T-helper 2 cell treated with Interferon-gamma antibody and Interleukin-4, amounts not matched to agents 5 μg/mL and 100 μg/mL, for 36 hours (primary cell): ENCODE measurements around the gene CUEDC1.

ENCODE experiments used
- DNase-seq: peaks from one replicate; pipeline ENCODE4 v3.0.0; 2021; ENCODE audit warnings: low spot score
- H3K27ac Mint-ChIP-seq: one replicate; pipeline ENCODE4 v1.8.0; 2021; ENCODE audit warnings: mild to moderate bottlenecking, mixed read lengths
- H3K27me3 Mint-ChIP-seq: one replicate; pipeline ENCODE4 v1.8.0; 2021; ENCODE audit warnings: low read depth, mixed read lengths
- H3K36me3 Mint-ChIP-seq: one replicate; pipeline ENCODE4 v1.8.0; 2021; ENCODE audit warnings: low read depth, mixed read lengths
- H3K4me1 Mint-ChIP-seq: one replicate; pipeline ENCODE4 v1.8.0; 2021; ENCODE audit warnings: low read depth, mixed read lengths
- H3K4me3 Mint-ChIP-seq: one replicate; pipeline ENCODE4 v1.8.0; 2022; ENCODE audit warnings: mild to moderate bottlenecking, moderate library complexity, mixed read lengths
- H3K9me3 Mint-ChIP-seq: one replicate; pipeline ENCODE4 v1.8.0; 2021; ENCODE audit warnings: mixed read lengths

The CUEDC1 gene

DNA sequence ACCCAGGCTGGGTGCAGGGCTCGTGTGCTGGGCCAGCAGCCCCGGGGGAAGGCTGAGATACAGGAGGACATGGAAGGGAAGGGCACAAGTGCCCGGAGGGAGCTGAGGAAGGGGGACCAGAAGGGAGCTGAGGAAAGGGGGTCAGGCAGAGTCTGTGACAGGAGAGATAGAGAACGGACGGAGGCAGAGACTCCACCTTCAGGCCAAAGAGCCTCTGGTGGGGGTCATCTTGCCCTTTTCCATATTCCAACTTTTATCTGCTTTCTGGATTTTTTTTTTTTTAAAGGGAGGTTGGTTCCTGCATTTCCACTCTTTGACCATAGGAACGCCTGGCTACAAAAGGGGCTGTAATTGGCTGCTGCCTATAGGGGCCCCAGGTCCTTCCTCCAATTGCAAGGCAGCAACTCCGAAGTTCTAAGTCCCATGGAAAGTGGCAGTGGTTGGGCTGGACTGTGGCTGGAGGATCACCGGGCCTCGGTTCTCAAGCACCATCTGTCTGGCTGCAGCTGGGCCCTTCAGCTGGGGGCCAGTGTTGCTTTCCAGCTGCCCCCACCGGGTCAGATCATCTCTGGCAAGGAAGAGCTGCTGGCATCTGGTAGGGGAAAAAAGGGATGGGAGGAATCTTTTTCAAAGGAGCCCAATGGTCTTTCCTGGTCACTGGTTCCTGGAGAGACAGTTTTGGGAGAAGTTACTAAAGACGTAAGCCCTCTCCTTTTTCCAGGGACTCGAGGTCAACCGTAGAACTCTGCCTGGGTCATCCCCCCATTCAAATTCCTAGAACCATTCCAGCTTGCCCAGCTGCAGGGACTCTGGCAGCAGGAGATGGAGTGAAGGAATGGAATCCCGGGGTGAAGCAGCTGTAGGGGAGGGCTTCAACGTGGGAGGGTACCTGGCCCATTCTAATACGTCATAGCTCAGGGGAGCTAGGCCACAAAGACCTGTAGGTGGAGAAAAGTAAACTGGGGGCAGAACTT is 92.2 kb downstream of the CUEDC1 start:
- DNase-seq = no peak
- no peaks in the 10 kb centered on the region for H3K36me3 Mint-ChIP-seq
- H3K27me3 Mint-ChIP-seq = peaks cover 39% of the 10 kb centered on the region
- no peaks in the 10 kb centered on the region for H3K9me3 Mint-ChIP-seq
- peaks cover 11% of the 10 kb centered on the region for H3K4me1 Mint-ChIP-seq
- no peak overlapping the region for H3K27ac Mint-ChIP-seq
- no peak overlapping the region for H3K4me3 Mint-ChIP-seq

DNA sequence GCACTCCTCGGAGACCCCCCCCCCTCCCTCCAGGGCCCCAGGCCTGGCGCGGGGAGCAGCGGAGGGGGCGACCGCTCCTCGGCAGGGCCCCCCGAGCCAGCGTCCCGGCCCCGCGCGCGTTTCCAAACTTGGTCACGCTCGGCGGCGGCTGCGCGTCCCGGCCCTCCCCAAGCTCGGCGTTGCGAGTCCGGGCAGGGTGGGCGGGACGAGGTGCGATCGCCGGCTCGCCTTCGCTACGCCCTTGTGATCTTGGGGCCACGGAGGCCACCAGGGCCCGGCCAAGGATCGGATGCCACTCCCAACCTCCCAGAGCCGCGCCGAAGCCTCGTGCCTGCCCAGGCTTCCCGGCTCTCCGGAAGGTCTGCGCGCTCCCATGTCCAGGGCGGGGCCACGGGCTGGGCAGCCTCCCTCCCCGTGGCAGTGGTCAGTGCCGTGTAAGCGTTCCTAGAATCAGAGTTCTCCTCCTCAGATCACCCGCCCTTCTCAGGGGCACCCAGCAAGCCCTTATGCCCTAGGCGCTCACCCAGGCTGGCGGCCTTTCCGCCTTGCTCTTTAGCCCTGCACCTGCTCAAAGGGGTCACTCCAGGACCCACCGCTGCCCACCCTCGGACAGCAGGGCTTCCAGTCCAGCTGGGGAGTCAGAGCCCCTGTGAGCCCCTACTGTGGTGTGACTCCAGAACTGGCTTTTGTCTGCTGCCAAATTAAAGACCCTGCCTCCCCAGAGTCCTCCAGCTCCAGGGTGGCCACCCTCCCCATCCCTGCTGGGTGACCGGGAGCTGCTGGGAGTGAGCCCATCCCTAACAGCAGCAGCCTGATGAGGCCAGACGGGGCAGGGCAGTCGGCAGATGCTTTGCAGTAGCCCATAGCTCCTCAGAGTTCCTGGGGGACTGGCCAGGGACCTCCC is 93.2 kb downstream of the CUEDC1 start:
- H3K27ac Mint-ChIP-seq = no peak overlapping the region

DNA sequence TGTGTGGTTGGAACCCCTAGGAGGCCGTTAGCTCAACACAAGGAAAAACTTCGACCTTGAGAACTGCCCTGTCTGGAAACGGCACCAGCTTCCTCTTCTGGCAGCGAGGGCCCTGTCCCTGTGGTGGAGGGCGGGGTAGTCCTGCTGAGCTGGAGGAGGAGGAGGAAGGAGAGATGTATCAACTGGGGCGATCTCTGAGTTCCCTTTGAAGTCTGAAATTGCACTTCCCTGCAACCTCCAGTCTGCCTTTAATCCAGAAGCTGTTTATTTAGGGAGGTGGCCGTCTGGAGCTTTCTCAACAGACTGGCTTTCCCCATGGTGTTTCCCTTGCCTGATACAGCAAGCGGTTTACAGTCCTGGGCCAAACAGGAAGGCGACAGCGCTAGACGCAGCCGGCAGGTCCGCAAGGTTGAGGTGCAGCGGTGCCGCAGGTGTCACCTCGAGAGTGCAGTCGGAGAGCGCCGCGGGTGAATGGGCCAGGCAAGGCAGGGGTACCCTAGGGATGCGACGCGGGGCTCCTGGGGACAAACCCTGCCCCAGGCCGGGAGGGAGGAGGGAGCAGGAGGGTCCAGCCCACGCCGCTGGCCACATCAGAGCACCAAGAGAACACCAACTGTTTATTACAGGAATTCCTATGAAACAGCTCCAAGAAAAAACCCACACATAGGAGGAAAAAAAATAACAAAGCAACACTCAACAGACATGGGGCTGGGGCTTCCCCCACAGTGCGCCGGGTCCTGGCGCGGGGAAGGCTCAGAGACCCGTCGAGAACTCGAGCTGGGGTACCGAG is 94.0 kb downstream of the CUEDC1 start:
- peaks cover 39% of the 10 kb centered on the region for H3K27me3 Mint-ChIP-seq
- DNase-seq = no peak
- H3K27ac Mint-ChIP-seq = no peak overlapping the region
- H3K4me3 Mint-ChIP-seq = peak overlapping the region; percentile 70
- H3K4me1 Mint-ChIP-seq = peaks cover 7% of the 10 kb centered on the region
- H3K36me3 Mint-ChIP-seq = no peaks in the 10 kb centered on the region
- H3K9me3 Mint-ChIP-seq = no peaks in the 10 kb centered on the region

More for the DNA sequence above, 93.2 kb downstream of the CUEDC1 start:
- Mint-ChIP-seq H3K4me3 (no peak overlapping the region), H3K9me3 (no peaks in the 10 kb centered on the region), H3K4me1 (peaks cover 7% of the 10 kb centered on the region), H3K36me3 (no peaks in the 10 kb centered on the region), H3K27me3 (peaks cover 39% of the 10 kb centered on the region)
- DNase-seq = no peak

DNA sequence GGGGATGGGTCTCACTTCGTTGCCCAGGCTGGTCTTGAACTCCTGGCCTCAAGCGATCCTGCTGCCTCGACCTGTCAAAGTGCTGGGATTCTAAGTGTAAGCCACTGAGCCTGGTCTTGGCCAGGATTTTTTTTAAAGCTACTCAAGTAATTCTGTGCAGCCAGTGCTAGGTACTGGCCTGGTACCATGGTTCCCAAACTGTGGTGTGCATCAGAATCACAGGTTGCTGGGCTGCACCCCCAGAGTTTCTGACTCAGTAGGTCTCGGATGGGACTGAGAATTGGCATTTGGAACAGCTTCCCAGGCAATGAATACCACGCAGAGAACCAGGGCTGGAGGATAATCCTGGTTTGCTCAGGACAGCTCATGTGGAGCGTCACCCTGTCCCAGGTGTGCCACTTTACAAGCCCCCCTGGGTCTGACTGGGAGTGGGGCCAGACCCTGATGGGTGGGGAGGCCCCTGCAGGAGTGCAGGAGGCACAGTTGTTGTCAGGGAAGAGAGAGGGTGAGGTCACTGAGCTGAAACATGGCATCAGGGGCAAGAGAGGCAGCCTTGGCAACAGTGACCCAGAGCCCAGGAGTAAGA is 94.7 kb downstream of the CUEDC1 start:
- Mint-ChIP-seq H3K36me3 (no peaks in the 10 kb centered on the region), H3K4me1 (peaks cover 7% of the 10 kb centered on the region), H3K27ac (no peak overlapping the region), H3K4me3 (peak overlapping the region; percentile 70), H3K27me3 (peaks cover 39% of the 10 kb centered on the region), H3K9me3 (no peaks in the 10 kb centered on the region)
- no peak for DNase-seq

DNA sequence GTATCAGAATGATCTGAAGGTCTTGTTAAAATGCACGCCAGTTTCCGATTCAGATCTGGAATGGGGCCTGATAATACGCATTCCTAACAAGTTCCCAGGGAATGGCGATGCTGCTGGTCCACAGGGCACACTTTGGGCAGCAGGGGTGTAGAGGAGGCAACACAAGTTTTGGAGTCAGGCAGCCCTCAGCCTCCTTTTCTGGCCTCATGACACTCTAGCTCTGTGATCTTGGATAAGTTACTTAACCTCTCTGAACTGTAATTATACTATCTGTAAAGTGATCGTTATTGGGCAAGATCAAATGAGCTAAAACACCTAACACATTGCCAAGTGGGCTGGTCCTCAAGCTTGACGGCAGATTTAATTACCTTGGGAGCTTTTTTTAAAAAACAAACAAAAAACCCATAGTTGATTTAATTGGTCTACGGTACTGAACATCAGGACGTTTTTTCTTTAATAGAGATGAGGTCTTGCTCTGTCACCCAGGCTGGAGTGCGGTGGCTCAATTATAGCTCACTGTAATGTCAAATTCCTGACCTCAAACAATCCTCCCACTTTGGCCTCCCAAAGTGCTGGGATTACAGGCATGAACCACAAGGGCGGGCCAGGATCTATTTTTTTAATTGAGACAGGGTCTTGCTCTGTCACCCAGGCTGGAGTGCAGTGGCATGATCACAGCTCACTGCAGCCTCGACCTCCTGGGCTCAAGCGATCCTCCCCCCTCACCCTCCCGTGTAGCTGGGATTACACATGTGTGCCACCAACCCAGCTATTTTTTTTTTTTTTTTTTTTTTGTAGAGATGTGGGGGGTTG is 95.4 kb downstream of the CUEDC1 start:
- no peak overlapping the region for H3K4me3 Mint-ChIP-seq
- peaks cover 7% of the 10 kb centered on the region for H3K4me1 Mint-ChIP-seq
- no peak for DNase-seq
- H3K9me3 Mint-ChIP-seq = no peaks in the 10 kb centered on the region
- H3K27ac Mint-ChIP-seq = no peak overlapping the region
- H3K36me3 Mint-ChIP-seq = no peaks in the 10 kb centered on the region
- peaks cover 39% of the 10 kb centered on the region for H3K27me3 Mint-ChIP-seq

DNA sequence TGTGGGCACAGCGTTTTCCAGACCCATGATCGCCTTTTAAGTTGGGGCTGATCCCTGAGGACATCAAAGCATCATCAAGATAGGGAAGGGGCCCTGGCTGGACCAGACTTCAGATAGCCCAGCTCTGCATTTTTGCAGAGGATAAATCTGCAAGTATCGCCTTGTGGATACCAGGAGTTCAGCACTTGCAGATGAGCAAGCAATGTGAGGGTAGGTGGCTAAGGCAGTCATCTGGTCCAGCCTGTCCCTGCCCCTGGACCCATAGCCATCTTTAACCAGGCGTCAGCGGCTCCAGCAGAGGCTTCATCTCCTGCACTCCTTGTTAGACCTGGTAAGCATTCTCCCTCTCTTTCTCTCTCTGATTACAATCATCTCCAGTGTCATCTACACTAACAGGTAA is 96.4 kb downstream of the CUEDC1 start:
- no peak for DNase-seq
- Mint-ChIP-seq H3K4me1 (peaks cover 7% of the 10 kb centered on the region), H3K36me3 (no peaks in the 10 kb centered on the region), H3K27me3 (peaks cover 32% of the 10 kb centered on the region), H3K27ac (no peak overlapping the region), H3K4me3 (no peak overlapping the region), H3K9me3 (no peaks in the 10 kb centered on the region)

DNA sequence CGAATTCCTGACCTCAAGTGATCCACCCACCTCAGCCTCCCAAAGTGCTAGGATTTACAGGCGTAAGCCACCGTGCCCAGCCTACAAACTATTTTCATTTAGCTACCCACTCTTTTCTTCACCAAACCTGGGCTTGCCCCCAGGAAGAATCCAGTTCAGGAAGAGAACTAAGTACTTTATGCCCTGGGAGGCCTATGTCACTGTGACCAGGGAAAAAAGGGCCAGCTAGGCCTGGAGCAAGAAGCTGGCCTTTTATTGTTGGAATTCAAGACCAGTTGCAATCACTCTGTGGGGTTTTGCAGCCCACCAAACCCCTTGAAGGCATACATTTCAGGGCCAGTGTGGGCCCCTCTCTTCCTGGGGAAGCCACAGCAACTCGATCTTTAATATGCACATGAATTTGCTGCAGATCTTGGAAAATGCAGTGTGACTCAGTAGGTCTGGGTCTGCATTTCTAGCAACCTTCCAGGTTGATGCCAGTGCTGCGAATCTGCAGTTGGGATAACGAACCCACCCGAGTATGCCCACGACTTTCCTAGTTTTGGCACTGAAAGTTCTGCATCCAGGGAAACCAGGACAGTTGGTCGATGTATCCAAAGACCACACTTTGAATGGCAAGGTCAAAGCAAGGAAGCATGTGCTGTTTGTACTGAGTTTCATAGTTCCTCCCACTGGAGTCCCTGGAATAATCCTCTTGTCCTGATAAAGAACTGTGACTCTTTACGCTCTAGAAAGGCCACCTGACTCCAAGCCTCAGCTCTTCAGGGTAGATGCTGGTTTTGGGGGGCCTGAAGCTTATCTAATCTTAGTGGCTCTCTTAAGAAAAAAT is 98.2 kb downstream of the CUEDC1 start:
- Mint-ChIP-seq H3K4me3 (no peak overlapping the region), H3K36me3 (no peaks in the 10 kb centered on the region), H3K27me3 (peaks cover 18% of the 10 kb centered on the region), H3K4me1 (peaks cover 7% of the 10 kb centered on the region), H3K27ac (no peak overlapping the region), H3K9me3 (no peaks in the 10 kb centered on the region)
- no peak for DNase-seq

DNA sequence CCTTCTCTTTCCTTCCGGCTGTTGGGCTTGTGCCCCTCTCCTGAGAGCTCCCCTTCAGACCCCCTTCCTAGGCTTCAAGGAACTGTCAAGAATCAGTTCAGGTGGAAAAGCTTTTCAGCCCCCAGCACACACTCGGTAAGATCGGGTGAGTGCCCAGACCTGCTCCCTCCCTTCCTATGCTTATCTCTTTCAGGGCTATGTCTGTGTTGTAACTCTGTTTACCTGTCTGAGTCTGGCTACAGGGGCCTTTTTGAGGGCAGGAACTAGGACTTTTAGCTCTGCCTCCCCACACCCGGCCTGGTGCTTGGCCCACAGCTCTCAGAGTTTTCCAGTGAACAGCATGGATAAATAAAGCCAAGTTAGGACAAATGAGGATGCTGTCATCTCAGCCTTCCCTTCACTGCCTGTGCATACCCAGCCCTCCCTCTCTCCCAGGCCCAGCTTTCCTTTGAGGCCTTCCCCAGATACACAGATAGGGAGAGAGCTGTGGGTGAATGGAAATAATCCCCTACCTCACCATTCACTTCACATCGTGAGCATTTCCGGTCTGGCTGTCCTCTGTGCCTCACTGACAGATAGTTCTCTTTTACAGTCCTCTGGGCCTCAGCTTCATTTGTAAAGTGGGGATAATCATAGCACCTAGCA is 99.7 kb downstream of the CUEDC1 start:
- DNase-seq = no peak
- H3K4me1 Mint-ChIP-seq = peaks cover 10% of the 10 kb centered on the region
- no peaks in the 10 kb centered on the region for H3K9me3 Mint-ChIP-seq
- no peak overlapping the region for H3K4me3 Mint-ChIP-seq
- H3K27me3 Mint-ChIP-seq = peaks cover 11% of the 10 kb centered on the region
- peak overlapping the region; percentile 23 for H3K27ac Mint-ChIP-seq
- H3K36me3 Mint-ChIP-seq = no peaks in the 10 kb centered on the region

DNA sequence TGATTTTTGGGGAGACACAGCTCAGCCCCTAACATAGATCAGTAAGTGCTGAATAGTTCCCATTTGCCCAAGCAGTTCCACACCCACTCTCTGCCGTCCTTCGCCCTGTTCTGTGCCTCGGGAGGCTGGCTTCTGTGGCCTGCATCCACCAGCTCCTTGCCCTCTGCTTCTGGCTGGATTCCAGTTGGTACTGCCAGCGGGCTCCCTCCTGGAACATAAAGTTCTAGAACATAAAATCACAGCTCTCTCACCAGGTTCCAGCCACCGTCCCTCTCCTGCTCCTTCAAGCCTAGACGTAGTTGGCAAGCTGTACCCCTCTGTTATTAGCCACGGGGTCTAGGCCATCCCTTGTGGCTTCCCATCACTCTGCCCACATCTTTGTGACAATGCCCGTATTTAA is 101.5 kb downstream of the CUEDC1 start:
- Mint-ChIP-seq H3K27ac (no peak overlapping the region), H3K36me3 (peaks cover 10% of the 10 kb centered on the region), H3K9me3 (no peaks in the 10 kb centered on the region), H3K27me3 (no peaks in the 10 kb centered on the region), H3K4me1 (peaks cover 23% of the 10 kb centered on the region), H3K4me3 (no peak overlapping the region)
- no peak for DNase-seq

DNA sequence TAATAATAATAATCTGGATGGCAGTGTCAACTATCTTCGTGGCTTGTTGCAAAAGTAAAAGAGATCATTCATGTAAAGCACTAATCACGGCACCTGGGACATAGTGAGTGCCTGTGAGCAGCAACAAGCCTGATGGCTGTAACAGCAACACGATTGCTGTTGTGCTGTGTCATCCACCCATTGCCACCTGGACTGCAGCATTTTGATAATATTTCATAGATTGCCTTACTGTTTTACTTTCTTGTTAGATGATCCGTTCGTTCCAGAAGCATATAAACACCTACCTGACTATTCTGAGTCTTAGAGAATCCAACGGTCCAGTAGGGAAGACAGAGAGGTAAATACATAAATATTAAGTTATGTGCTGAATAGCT is 102.3 kb downstream of the CUEDC1 start:
- peaks cover 25% of the 10 kb centered on the region for H3K4me1 Mint-ChIP-seq
- no peaks in the 10 kb centered on the region for H3K9me3 Mint-ChIP-seq
- no peaks in the 10 kb centered on the region for H3K27me3 Mint-ChIP-seq
- H3K27ac Mint-ChIP-seq = no peak overlapping the region
- peaks cover 15% of the 10 kb centered on the region for H3K36me3 Mint-ChIP-seq
- no peak overlapping the region for H3K4me3 Mint-ChIP-seq
- no peak for DNase-seq

DNA sequence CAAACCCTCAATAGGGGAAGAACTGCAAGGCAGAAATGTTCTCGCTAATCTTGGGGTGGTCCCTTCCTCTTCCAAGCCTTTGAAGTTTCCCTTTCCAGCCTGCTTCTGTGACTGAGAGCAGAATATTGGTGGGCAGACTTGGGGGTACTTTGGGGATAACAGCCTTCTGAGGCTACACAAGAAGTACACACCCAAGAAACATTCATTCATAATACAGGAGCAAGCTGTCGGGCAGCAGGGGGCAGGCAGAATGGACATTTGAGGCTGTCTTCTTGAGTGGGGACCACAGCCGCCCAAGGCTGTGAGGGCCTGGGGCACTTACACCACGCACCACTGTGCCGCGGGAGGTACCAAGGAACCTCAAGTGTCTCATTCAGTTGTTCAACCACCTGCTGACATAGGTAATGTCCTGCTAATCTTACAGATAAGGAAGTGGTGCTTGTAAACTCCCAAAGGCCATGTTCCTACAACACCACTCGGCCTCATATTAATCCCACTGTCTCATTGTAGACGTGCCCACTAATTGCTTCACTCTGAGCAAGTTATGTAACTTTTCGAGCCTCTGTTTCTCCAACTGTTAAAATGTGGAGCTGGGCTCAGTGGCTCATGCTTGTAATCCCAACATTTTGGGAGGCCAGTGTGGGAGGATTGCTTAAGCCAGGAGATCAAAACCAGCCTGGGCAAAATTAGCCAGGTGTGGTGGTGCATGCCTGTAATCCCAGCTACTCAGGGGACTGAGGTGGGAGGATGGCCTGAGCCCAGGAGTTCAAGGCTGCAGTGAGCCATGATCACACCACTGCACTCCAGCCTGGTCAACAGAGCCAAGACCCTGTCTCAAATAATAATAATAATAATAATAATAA is 102.9 kb downstream of the CUEDC1 start:
- no peak overlapping the region for H3K27ac Mint-ChIP-seq

More for the DNA sequence above, 102.9 kb downstream of the CUEDC1 start:
- Mint-ChIP-seq H3K4me3 (no peak overlapping the region), H3K4me1 (peaks cover 25% of the 10 kb centered on the region), H3K36me3 (peaks cover 15% of the 10 kb centered on the region), H3K9me3 (no peaks in the 10 kb centered on the region), H3K27me3 (no peaks in the 10 kb centered on the region)
- no peak for DNase-seq
